Measurements from ENCODE around the gene PUSL1. TPM values are rescaled to one million over a fixed set of nuclear protein-coding genes. Genes with fewer than 3 reads are reported as not detected.

PUSL1 gene
- total and polyA plus RNA-seq, 2 of the 13 experiments (the other 11 are each of a cell fraction or from before 2014, with no cell fraction given): 8.3 to 22.2 TPM

- in situ Hi-C loops (cut with HindIII; ENCODE audit: extremely low pct_ligation_motif_present, low pct_unique_long_range_greater_than_20kb): no loop called here
- WGBS (ENCODE audit: low lambda C conversion rate): 74% methylated on average over 10 of the region's 32 CpGs
- BruUV-seq (replicated peaks): no TSS peak
- POLR2A ChIA-PET: no interaction called here
- FAIRE-seq: no peak
- Histone ChIP-seq H3K9ac (ENCODE audit: insufficient read depth, low read depth, low read length) (no peak overlapping the region), H3K36me3 (replicated peaks in 1 of 2; ENCODE audit: control insufficient read depth in 1 of 2, insufficient read depth in 2 of 2, low read length in 2 of 2) (no peaks in the 10 kb centered on the region), H3K4me2 (ENCODE audit: low read depth, low read length) (no peak overlapping the region), H3K27ac (ENCODE audit: extremely low read length, insufficient read depth, low read length) (no peak overlapping the region), H3K4me3 (replicated peaks in 1 of 3; ENCODE audit: insufficient read depth in 1 of 3, low read depth in 2 of 3, low read length in 3 of 3) (no peak overlapping the region), H3K79me2 (ENCODE audit: insufficient read depth, low read length) (no peaks in the 10 kb centered on the region), H3K4me1 (ENCODE audit: insufficient read depth, low read length) (peaks cover 54% of the 10 kb centered on the region), H2AFZ (ENCODE audit: low read length) (no peak overlapping the region), H3K9me3 (ENCODE audit: low read length) (no peaks in the 10 kb centered on the region), H3K27me3 (ENCODE audit: control insufficient read depth in 1 of 2, insufficient read depth in 2 of 2, low read length in 2 of 2) (peaks cover 0 to 2% of the 10 kb centered on the region in 2 experiments; a peak in 1 of 5 replicates), H4K20me1 (ENCODE audit: insufficient read depth, low read length) (no peaks in the 10 kb centered on the region)
- CTCF ChIA-PET (ENCODE audit: low intra/inter-chr PET ratio, low total read pairs): no interaction called here
- no peak for DNase-seq (ENCODE audit: low spot score)
- ATAC-seq: no peak
- TF ChIP-seq, protein P1, sequence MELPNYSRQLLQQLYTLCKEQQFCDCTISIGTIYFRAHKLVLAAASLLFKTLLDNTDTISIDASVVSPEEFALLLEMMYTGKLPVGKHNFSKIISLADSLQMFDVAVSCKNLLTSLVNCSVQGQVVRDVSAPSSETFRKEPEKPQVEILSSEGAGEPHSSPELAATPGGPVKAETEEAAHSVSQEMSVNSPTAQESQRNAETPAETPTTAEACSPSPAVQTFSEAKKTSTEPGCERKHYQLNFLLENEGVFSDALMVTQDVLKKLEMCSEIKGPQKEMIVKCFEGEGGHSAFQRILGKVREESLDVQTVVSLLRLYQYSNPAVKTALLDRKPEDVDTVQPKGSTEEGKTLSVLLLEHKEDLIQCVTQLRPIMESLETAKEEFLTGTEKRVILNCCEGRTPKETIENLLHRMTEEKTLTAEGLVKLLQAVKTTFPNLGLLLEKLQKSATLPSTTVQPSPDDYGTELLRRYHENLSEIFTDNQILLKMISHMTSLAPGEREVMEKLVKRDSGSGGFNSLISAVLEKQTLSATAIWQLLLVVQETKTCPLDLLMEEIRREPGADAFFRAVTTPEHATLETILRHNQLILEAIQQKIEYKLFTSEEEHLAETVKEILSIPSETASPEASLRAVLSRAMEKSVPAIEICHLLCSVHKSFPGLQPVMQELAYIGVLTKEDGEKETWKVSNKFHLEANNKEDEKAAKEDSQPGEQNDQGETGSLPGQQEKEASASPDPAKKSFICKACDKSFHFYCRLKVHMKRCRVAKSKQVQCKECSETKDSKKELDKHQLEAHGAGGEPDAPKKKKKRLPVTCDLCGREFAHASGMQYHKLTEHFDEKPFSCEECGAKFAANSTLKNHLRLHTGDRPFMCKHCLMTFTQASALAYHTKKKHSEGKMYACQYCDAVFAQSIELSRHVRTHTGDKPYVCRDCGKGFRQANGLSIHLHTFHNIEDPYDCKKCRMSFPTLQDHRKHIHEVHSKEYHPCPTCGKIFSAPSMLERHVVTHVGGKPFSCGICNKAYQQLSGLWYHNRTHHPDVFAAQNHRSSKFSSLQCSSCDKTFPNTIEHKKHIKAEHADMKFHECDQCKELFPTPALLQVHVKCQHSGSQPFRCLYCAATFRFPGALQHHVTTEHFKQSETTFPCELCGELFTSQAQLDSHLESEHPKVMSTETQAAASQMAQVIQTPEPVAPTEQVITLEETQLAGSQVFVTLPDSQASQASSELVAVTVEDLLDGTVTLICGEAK (IDR thresholded peaks at IDR 0.05): no peak
- TF ChIP-seq, protein P1 (CRISPR knock-in tag; IDR thresholded peaks at IDR 0.05): 0 out of 2 replicates have a peak, but pooled peaks have one; percentile 20
- peak; percentile 5; the same call in 1 of the 2 replicates for TF ChIP-seq ZNF891 (CRISPR knock-in tag; IDR thresholded peaks at IDR 0.05)
- no peak for TF ChIP-seq ZFP82 (CRISPR knock-in tag; IDR thresholded peaks at IDR 0.05; ENCODE audit: borderline replicate concordance)
- TF ChIP-seq KDM3A (CRISPR knock-in tag; IDR thresholded peaks at IDR 0.05; ENCODE audit: low read depth): no peak
- no peak for TF ChIP-seq RARG (CRISPR knock-in tag; IDR thresholded peaks at IDR 0.05; ENCODE audit: low read depth)
- intact Hi-C loops (cut with micrococcal nuclease; ENCODE audit: unreplicated experiment): no loop called here
Measured at GRCh38 chr1:1284221-1285101, 23.9 kb upstream of the PUSL1 start.

Data from HepG2 (cell line).